IMR-90 (cell line): ENCODE results near the gene YWHAG. TPM values are rescaled to one million over a fixed set of nuclear protein-coding genes. Genes with fewer than 3 reads are reported as not detected.
A peak's percentile ranks its signal among the peaks of the same experiment; 100 is the strongest.

Source experiments
- ATAC-seq: fragments of 200-7000 bp; cut with Tn5 transposase; 2 replicates; pipeline ENCODE4 v1.9.1; 2020; ENCODE audit warnings: low read depth, mild to moderate bottlenecking, moderate library complexity
- BruUV-seq: library from RNA; stranded (reverse); fragments of 400-500 nt; replicated peaks from 2 replicates; lab custom pipeline; 2021; lab: Mats Ljungman, UMichigan
- CTCF ChIA-PET: fragments of 300-600 bp; formaldehyde crosslinking; extraction: SDS; loops from one replicate; lab custom pipeline; 2021; ENCODE audit warnings: antibody characterized with exemption; lab: Yijun Ruan, JAX
- POLR2A ChIA-PET: fragments of 300-600 bp; sonication (Branson Sonifier 250); formaldehyde crosslinking; loops from one replicate; lab custom pipeline; 2022; ENCODE audit warnings: antibody characterized with exemption; ENCODE audit not compliant: unreplicated experiment; lab: Charles Lee
- DNase-seq: peaks from one replicate; pipeline ENCODE4 v3.0.0; 2013
- H2AFZ ChIP-seq: replicated peaks from 2 replicates; pipeline ENCODE3; 2013; ENCODE audit warnings: low read length, mild to moderate bottlenecking; ENCODE audit not compliant: poor library complexity
- H2AK5ac ChIP-seq: 2 replicates; pipeline ENCODE4 v1.6.1; 2013; ENCODE audit warnings: low read depth, low read length, inconsistent platforms
- H2AK9ac ChIP-seq: replicated peaks from 2 replicates; pipeline ENCODE3; 2013; ENCODE audit warnings: mild to moderate bottlenecking, low read depth, low read length, moderate library complexity; ENCODE audit not compliant: poor library complexity
- H2BK120ac ChIP-seq: 2 replicates; pipeline ENCODE4 v1.6.1; 2013; ENCODE audit warnings: low read depth, low read length, inconsistent platforms
- H2BK15ac ChIP-seq: 3 replicates; pipeline ENCODE4 v1.6.1; 2013; ENCODE audit warnings: low read depth, low read length, inconsistent platforms
- H2BK20ac ChIP-seq: 2 replicates; pipeline ENCODE4 v1.6.1; 2013; ENCODE audit warnings: low read depth, mild to moderate bottlenecking, inconsistent platforms, low read length, moderate library complexity
- H2BK5ac ChIP-seq: 2 replicates; pipeline ENCODE4 v1.6.1; 2013; ENCODE audit warnings: mild to moderate bottlenecking, low read depth, low read length, inconsistent platforms; ENCODE audit not compliant: poor library complexity, severe bottlenecking
- H3K14ac ChIP-seq: replicated peaks from 2 replicates; pipeline ENCODE4 v1.6.1; 2013; ENCODE audit warnings: low read depth, low read length, inconsistent platforms
- H3K18ac ChIP-seq: 2 replicates; pipeline ENCODE4 v1.6.1; 2013; ENCODE audit warnings: low read depth, low read length, control low read depth
- H3K23ac ChIP-seq: 2 replicates; pipeline ENCODE4 v1.6.1; 2013; ENCODE audit warnings: low read depth, low read length, inconsistent platforms
- H3K27ac ChIP-seq: 2 replicates; pipeline ENCODE4 v1.5.1; 2013; ENCODE audit warnings: mild to moderate bottlenecking, control low read depth, low read length; ENCODE audit not compliant: insufficient read depth
- H3K27me3 ChIP-seq: 2 replicates; pipeline ENCODE4 v1.6.1; 2013; ENCODE audit warnings: low read length; ENCODE audit not compliant: control insufficient read depth, insufficient read depth
- H3K36me3 ChIP-seq: 2 replicates; pipeline ENCODE4 v1.6.1; 2013; ENCODE audit warnings: low read length, mixed read lengths; ENCODE audit not compliant: control insufficient read depth, insufficient read depth
- H3K4ac ChIP-seq: 2 replicates; pipeline ENCODE4 v1.6.1; 2013; ENCODE audit warnings: low read depth, low read length, inconsistent platforms
- H3K4me1 ChIP-seq: 2 replicates; pipeline ENCODE4 v1.6.1; 2013; ENCODE audit warnings: low read length, mixed read lengths; ENCODE audit not compliant: control insufficient read depth, insufficient read depth
- H3K4me2 ChIP-seq: 2 replicates; pipeline ENCODE4 v1.6.1; 2013; ENCODE audit warnings: low read depth, mild to moderate bottlenecking, control low read depth, low read length, moderate library complexity
- H3K4me3 ChIP-seq: 2 replicates; pipeline ENCODE4 v1.5.1; 2013; ENCODE audit warnings: low read depth, mild to moderate bottlenecking, control low read depth, low read length, moderate library complexity; ENCODE audit not compliant: insufficient read depth
- H3K56ac ChIP-seq: 2 replicates; pipeline ENCODE4 v1.6.1; 2013; ENCODE audit warnings: low read length, inconsistent platforms; ENCODE audit not compliant: insufficient read depth; ENCODE audit errors: extremely low read depth
- H3K79me1 ChIP-seq, 2 experiments: 2 replicates each; pipeline ENCODE4 v1.6.1; 2013; ENCODE audit warnings: low read length in 2 of 2, inconsistent platforms in 1 of 2, low read depth in 1 of 2
- H3K9ac ChIP-seq: 2 replicates; pipeline ENCODE4 v1.6.1; 2013; ENCODE audit warnings: low read depth, low read length, control low read depth
- H3K9me1 ChIP-seq: 2 replicates; pipeline ENCODE4 v1.6.1; 2013; ENCODE audit warnings: low read length, inconsistent platforms; ENCODE audit not compliant: insufficient read depth
- H3K9me3 ChIP-seq: 2 replicates; pipeline ENCODE4 v1.6.1; 2013; ENCODE audit warnings: low read length; ENCODE audit not compliant: control insufficient read depth, insufficient read depth
- H4K20me1 ChIP-seq: 2 replicates; pipeline ENCODE4 v1.6.1; 2013; ENCODE audit warnings: low read length, inconsistent platforms; ENCODE audit not compliant: insufficient read depth
- H4K5ac ChIP-seq: 2 replicates; pipeline ENCODE4 v1.6.1; 2013; ENCODE audit warnings: mild to moderate bottlenecking, low read depth, low read length, control low read depth
- H4K8ac ChIP-seq, 2 experiments: 2 replicates each; pipeline ENCODE4 v1.6.1; 2013; ENCODE audit warnings: low read depth in 2 of 2, low read length in 2 of 2, control low read depth in 1 of 2, inconsistent platforms in 1 of 2
- H4K91ac ChIP-seq: 2 replicates; pipeline ENCODE4 v1.6.1; 2013; ENCODE audit warnings: low read depth, low read length, inconsistent platforms; ENCODE audit not compliant: insufficient read depth
- MAFK ChIP-seq: IDR thresholded peaks from 2 replicates; pipeline ENCODE4 v1.6.1; 2012; ENCODE audit warnings: low read depth, low read length, improper control_type of control experiment
- MAZ ChIP-seq: IDR thresholded peaks from 2 replicates; pipeline ENCODE4 v1.6.1; 2012; ENCODE audit warnings: low read depth, mild to moderate bottlenecking, low read length, improper control_type of control experiment, moderate library complexity, borderline replicate concordance
- NFE2L2 ChIP-seq: fragments of 150-350 bp; IDR thresholded peaks from 2 replicates; pipeline ENCODE4 v1.6.1; 2016; ENCODE audit warnings: low read depth, mild to moderate bottlenecking, low read length
- POLR2A ChIP-seq: IDR thresholded peaks from 2 replicates; pipeline ENCODE4 v1.6.1; 2012; ENCODE audit warnings: mild to moderate bottlenecking, low read depth, low read length
- RFX5 ChIP-seq: IDR thresholded peaks from 2 replicates; pipeline ENCODE4 v1.8.0; 2012; ENCODE audit warnings: low read depth, mild to moderate bottlenecking, low read length, moderate library complexity
- WGBS, 2 experiments: methylation state at CpG; one replicate each; pipeline versions ENCODE4 v1.1.5 to v1.1.7; 2013; ENCODE audit warnings: missing lambda C conversion rate in 2 of 2; ENCODE audit not compliant: insufficient read length in 1 of 2; ENCODE audit errors: extremely low coverage in 2 of 2; 5-methylcytosine and 5-hydroxymethylcytosine counted together
- dilution Hi-C: fragments of 300-500 bp; cut with HindIII; formaldehyde crosslinking; loops from one replicate; pipeline ENCODE4 v1.14.3; 2018; ENCODE audit warnings: low sequenced_read_pairs; ENCODE audit not compliant: unreplicated experiment
- in situ Hi-C: fragments of 300-500 bp; cut with MboI; formaldehyde crosslinking; loops from 3 replicates; pipeline ENCODE4 v1.14.3; 2019; ENCODE audit warnings: low sequenced_read_pairs, inconsistent platforms, mixed read lengths
- intact Hi-C: fragments of 100-400 bp; cut with micrococcal nuclease; formaldehyde crosslinking; loops from 2 replicates; pipeline ENCODE4 v1.10.0; 2022
- polyA plus RNA-seq, 3 experiments: library from polyadenylated mRNA; depleted of rRNA; stranded (reverse); fragments of >200 nt; gene quantifications; 2 replicates each; pipeline ENCODE4 v1.2.3, GENCODE V29; 2012; ENCODE audit warnings: low replicate concordance in 1 of 3
- total RNA-seq: library from RNA; depleted of rRNA; stranded (reverse); fragments of >200 nt; gene quantifications from 2 replicates; pipeline ENCODE4 v1.2.3, GENCODE V29; 2012

YWHAG gene
- total and polyA plus RNA-seq, 2 of the 4 experiments (the other 2 are of a cell fraction): 40.1 to 64.9 TPM

- TF ChIP-seq RFX5 (no peak), MAFK (no peak)
These were observed 75.3 kb downstream of the YWHAG start (continued) for GRCh38 chr7:76283254-76284159.

GRCh38 chr7:76282344-76283253 is 76.2 kb downstream of the YWHAG start:
- Histone ChIP-seq H3K9ac (peak overlapping the region; percentile 55; the same call in 1 of the 2 replicates), H3K27me3 (peaks cover 36% of the 10 kb centered on the region), H2BK120ac (0 out of 2 replicates have a peak overlapping the region, but pooled peaks have one; percentile 23), H3K27ac (no peak overlapping the region; the same call in 1 of the 2 replicates), H2AK9ac (peak overlapping the region; percentile 91), H4K8ac (no peak overlapping the region), H3K36me3 (peaks cover 5% of the 10 kb centered on the region; the same call in 1 of the 2 replicates), H3K23ac (no peak overlapping the region), H3K4me3 (peak overlapping the region; percentile 89), H2BK15ac (no peak overlapping the region), H4K91ac (no peak overlapping the region), H3K4me1 (peaks cover 2% of the 10 kb centered on the region), H3K14ac (no peak overlapping the region), H3K4ac (no peak overlapping the region), H2AFZ (peak overlapping the region; percentile 92), H2BK20ac (no peak overlapping the region), H3K9me1 (no peaks in the 10 kb centered on the region), H3K79me1 (no peaks in the 10 kb centered on the region), H2AK5ac (no peak overlapping the region; the same call in 1 of the 2 replicates), H3K4me2 (peak overlapping the region; percentile 85), H4K5ac (no peak overlapping the region), H4K20me1 (no peaks in the 10 kb centered on the region), H3K9me3 (peaks cover 3% of the 10 kb centered on the region; the same call in 1 of the 2 replicates), H3K18ac (no peak overlapping the region; the same call in 1 of the 2 replicates), H3K56ac (no peak overlapping the region), H2BK5ac (no peak overlapping the region)
- intact Hi-C loops: no loop called here
- DNase-seq (no peak), ATAC-seq (peak; percentile 79)
- ChIA-PET CTCF (interaction anchor here (0.9 to 1.3 kb wide), 2 partner anchors 31 to 105 kb away, joined by 3 to 4 read pairs; no protein-coding TSS in a partner anchor), POLR2A (no interaction called here)
- 7% methylated on average over 47 of the region's 98 CpGs; no CpG with 5 or more reads in 1 of the 2 experiments for WGBS, 2 experiments
- in situ Hi-C loops: no loop called here
- no peak for TF ChIP-seq NFE2L2
- no peak for TF ChIP-seq POLR2A
- peak; percentile 21; the same call in 1 of the 2 replicates for TF ChIP-seq MAZ
- BruUV-seq: no TSS peak
- dilution Hi-C loops: no loop called here
